Stomach (tissue), 9 donors: ENCODE results near the gene CALML4. TPM values are rescaled to one million over a fixed set of nuclear protein-coding genes. Genes with fewer than 3 reads are reported as not detected.

Experiments
- DNase-seq, 2 donors: peaks; one replicate each; pipeline versions ENCODE4 v3.0.0 to v3.0.0-alpha.2; 2013 to 2019
- H3K27ac ChIP-seq, 5 donors: fragments of 200-600 bp in 4 of 5; sonication (generic) in 4 of 5; one replicate each; pipeline ENCODE4 v1.5.1; 2013 to 2019; ENCODE audit warnings: mild to moderate bottlenecking in 1 of 5, moderate library complexity in 1 of 5
- H3K27me3 ChIP-seq, 3 donors: fragments of 200-600 bp; sonication (generic); one replicate each; pipeline ENCODE4 v1.5.1; 2017 to 2019; ENCODE audit warnings: mixed run types in 1 of 3
- H3K36me3 ChIP-seq, 4 donors: fragments of 200-600 bp; sonication (generic); 1 replicate in 3 of 4; 2 replicates in 1 of 4; pipeline ENCODE4 v1.5.1; 2016 to 2019
- H3K4me1 ChIP-seq, 4 donors: fragments of 200-600 bp; sonication (generic); one replicate each; pipeline ENCODE4 v1.5.1; 2016 to 2019
- H3K4me3 ChIP-seq, 4 donors: fragments of 200-600 bp; sonication (generic) in 3 of 4; one replicate each; pipeline ENCODE4 v1.5.1; 2016 to 2019; ENCODE audit warnings: mild to moderate bottlenecking in 1 of 4
- H3K9me3 ChIP-seq, 4 donors: fragments of 200-600 bp; sonication (generic); one replicate each; pipeline ENCODE4 v1.5.1; 2016 to 2019
- EP300 ChIP-seq: sonication (generic); formaldehyde crosslinking; IDR thresholded peaks from one replicate; pipeline ENCODE4 v1.6.1; 2017; ENCODE audit warnings: antibody characterized with exemption
- POLR2A ChIP-seq, 4 donors: fragments of 450-650 bp; IDR thresholded peaks; one replicate each; pipeline ENCODE4 v1.6.1; 2016; ENCODE audit warnings: antibody characterized with exemption in 4 of 4, control low read depth in 2 of 4, mild to moderate bottlenecking in 1 of 4, moderate library complexity in 1 of 4
- POLR2AphosphoS5 ChIP-seq, 3 donors: sonication (generic); formaldehyde crosslinking; IDR thresholded peaks; one replicate each; pipeline ENCODE4 v1.6.1; 2016; ENCODE audit warnings: antibody characterized with exemption in 3 of 3
- WGBS, 5 donors: extraction: QIAGEN DNeasy Blood & Tissue Kit in 3 of 5; methylation state at CpG; one replicate each; pipeline versions ENCODE4 v1.1.5 to v1.1.7; 2013 to 2018; 5-methylcytosine and 5-hydroxymethylcytosine counted together
- intact Hi-C: fragments of 100-400 bp; cut with DNase I; formaldehyde crosslinking; loops from one replicate; pipeline ENCODE4 v1.15.1; 2023; ENCODE audit warnings: low total_unique reads
- polyA plus RNA-seq, 3 donors: library from polyadenylated mRNA; stranded (reverse); fragments of 200-250 nt; gene quantifications; one replicate each; pipeline ENCODE4 v1.2.3, GENCODE V29; 2013
- total RNA-seq, 5 donors: library from RNA; depleted of rRNA; stranded (reverse); fragments of >200 nt; gene quantifications; one replicate each; pipeline versions ENCODE4 v1.1.0 to v1.2.3, GENCODE V29; 2014 to 2016
- TF ChIP-seq, protein P1 (sequence below), 7 experiments: fragments of 450-650 bp in 4 of 7; fragments of 200-600 bp in 3 of 7; sonication (generic) in 3 of 7; IDR thresholded peaks; one replicate each; pipeline ENCODE4 v1.5.1; 2016 to 2019; ENCODE audit warnings: antibody characterized with exemption in 7 of 7, control low read depth in 2 of 7, mild to moderate bottlenecking in 1 of 7
- donor health status: healthy with polysubstance abuse.
- donor health status: Bipolar disorder and iron deficiency.
- donor health status: healthy.

The CALML4 gene
- total and polyA plus RNA-seq, 8 donors: 7.6 to 24.3 (median 13.3) TPM

DNA sequence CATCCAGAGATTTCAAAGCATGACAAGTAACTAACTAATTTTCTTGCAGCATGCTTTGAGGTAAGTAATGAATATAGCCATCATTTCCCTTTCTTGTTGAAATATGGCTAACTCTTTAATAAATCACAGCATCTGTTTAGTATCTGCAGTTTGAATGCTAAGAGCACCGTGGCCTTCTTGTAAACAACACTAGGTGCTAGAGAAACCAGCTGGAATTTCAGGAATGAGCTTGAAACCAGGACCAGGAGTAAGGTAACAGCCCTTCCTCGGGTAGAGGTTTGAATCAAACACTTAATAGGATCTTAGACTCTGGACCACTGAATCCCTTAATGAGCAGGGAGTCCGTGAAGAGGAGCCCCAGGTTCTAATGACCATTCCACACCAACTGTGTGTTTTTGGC lies 13.6 kb downstream of the CALML4 start:
- DNase-seq: no peak
- TF ChIP-seq POLR2A (IDR thresholded peaks at IDR 0.05) (no peak), EP300 (no peak), POLR2AphosphoS5 (IDR thresholded peaks at IDR 0.05) (no peak)
- TF ChIP-seq, protein P1, sequence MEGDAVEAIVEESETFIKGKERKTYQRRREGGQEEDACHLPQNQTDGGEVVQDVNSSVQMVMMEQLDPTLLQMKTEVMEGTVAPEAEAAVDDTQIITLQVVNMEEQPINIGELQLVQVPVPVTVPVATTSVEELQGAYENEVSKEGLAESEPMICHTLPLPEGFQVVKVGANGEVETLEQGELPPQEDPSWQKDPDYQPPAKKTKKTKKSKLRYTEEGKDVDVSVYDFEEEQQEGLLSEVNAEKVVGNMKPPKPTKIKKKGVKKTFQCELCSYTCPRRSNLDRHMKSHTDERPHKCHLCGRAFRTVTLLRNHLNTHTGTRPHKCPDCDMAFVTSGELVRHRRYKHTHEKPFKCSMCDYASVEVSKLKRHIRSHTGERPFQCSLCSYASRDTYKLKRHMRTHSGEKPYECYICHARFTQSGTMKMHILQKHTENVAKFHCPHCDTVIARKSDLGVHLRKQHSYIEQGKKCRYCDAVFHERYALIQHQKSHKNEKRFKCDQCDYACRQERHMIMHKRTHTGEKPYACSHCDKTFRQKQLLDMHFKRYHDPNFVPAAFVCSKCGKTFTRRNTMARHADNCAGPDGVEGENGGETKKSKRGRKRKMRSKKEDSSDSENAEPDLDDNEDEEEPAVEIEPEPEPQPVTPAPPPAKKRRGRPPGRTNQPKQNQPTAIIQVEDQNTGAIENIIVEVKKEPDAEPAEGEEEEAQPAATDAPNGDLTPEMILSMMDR (IDR thresholded peaks at IDR 0.05): no peak
- Histone ChIP-seq H3K4me3 (no peak overlapping the region), H3K27me3 (no peaks in the 10 kb centered on the region), H3K36me3 (peaks cover 23 to 81% (median 49%) of the 10 kb centered on the region in 4 donors), H3K4me1 (peaks cover 6 to 46% (median 17%) of the 10 kb centered on the region in 4 donors), H3K27ac (peak overlapping the region in 1 of 5 donors; percentile 22), H3K9me3 (no peaks in the 10 kb centered on the region)
- intact Hi-C loops: no loop called here
- WGBS, 5 donors: 54 to 68% (median 60%) methylated on average over 3 of the region's 3 CpGs

DNA sequence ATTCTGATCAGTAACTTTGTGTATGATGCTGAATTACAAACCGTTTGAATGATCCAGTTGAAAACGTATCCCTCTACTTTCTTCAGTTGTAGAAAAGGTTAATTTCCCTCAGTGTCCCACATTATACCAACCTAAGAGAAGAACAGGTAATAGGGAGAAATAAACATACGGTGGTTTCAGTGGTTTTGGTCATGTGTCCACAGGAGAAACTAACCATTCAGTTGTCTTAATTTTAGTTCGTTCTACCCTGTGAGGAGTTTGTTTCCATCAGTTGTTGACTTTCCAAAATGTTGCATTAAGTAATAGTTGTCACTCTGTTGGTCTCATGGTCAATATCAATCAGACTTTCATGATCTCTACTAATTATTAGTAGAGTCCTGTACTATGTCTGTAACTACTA lies 15.1 kb downstream of the CALML4 start:
- no peak overlapping the region for H3K4me3 ChIP-seq
- TF ChIP-seq EP300: no peak
- no peak for TF ChIP-seq POLR2AphosphoS5 (IDR thresholded peaks at IDR 0.05)
- TF ChIP-seq, protein P1 (IDR thresholded peaks at IDR 0.05): no peak
- TF ChIP-seq POLR2A (IDR thresholded peaks at IDR 0.05): no peak
- no peak for DNase-seq
- peaks cover 23 to 78% (median 58%) of the 10 kb centered on the region in 4 donors for H3K36me3 ChIP-seq
- H3K27me3 ChIP-seq: no peaks in the 10 kb centered on the region
- peaks cover 6 to 51% (median 19%) of the 10 kb centered on the region in 4 donors for H3K4me1 ChIP-seq
- no peak overlapping the region for H3K27ac ChIP-seq
- WGBS, 5 donors: 86 to 94% (median 92%) methylated on average over 4 of the region's 4 CpGs
- intact Hi-C loops: no loop called here
- H3K9me3 ChIP-seq: no peaks in the 10 kb centered on the region

DNA sequence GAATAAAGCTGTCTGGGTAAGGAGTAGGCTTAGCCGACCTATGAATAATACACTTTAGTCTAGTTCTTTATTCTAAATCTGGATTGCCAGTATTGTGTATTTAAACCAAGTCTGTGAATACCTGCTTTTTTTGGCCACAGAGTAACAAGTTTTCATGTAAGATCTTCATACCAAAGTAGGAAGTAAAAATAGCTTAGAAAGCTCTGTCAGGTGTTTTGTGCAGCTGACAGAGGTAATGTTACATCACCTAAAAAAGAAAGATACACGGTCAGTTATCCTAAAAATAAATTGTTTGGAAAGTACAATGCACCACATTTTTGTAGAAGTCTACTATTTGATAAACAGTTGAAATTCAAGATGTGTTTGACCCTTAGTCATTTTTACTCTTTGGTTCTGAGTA lies 16.5 kb downstream of the CALML4 start:
- Histone ChIP-seq H3K4me1 (peaks cover 6 to 54% (median 19%) of the 10 kb centered on the region in 4 donors), H3K4me3 (no peak overlapping the region), H3K27me3 (no peaks in the 10 kb centered on the region), H3K9me3 (no peaks in the 10 kb centered on the region), H3K36me3 (peaks cover 19 to 88% (median 66%) of the 10 kb centered on the region in 4 donors), H3K27ac (peak overlapping the region in 3 of 5 donors; percentile 72 to 75 (median 74))
- intact Hi-C loops: no loop called here
- TF ChIP-seq POLR2AphosphoS5 (IDR thresholded peaks at IDR 0.05) (no peak), EP300 (no peak), POLR2A (IDR thresholded peaks at IDR 0.05) (no peak)
- TF ChIP-seq, protein P1 (IDR thresholded peaks at IDR 0.05): no peak
- DNase-seq: no peak
- WGBS, 5 donors: 83 to 89% (median 85%) methylated on average over 2 of the region's 2 CpGs

DNA sequence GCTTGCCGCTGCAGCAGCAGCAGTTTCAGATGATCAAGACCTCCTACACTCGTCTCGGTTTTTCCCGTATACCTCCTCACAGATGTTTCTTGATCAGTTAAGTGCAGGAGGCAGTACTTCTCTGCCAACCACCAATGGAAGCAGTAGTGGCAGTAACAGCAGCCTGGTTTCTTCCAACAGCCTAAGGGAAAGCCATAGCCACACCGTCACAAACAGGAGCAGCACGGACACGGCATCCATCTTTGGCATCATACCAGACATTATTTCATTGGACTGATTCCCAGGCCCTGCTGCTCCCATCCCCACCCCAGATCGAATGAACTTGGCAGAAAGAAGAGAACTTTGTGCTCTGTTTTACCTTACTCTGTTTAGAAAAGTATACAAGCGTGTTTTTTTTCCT lies 17.6 kb downstream of the CALML4 start:
- Histone ChIP-seq H3K9me3 (no peaks in the 10 kb centered on the region), H3K4me3 (peak overlapping the region in 1 of 4 donors; percentile 7), H3K4me1 (peaks cover 6 to 51% (median 19%) of the 10 kb centered on the region in 4 donors), H3K27ac (peak overlapping the region; percentile 47 to 75 (median 72)), H3K36me3 (peaks cover 12 to 88% (median 66%) of the 10 kb centered on the region in 4 donors), H3K27me3 (no peaks in the 10 kb centered on the region)
- intact Hi-C loops: no loop called here
- peak; percentile 68 to 80 for DNase-seq
- whole genome bisulfite sequencing, 5 donors: 22 to 36% (median 29%) methylated on average over 9 of the region's 9 CpGs
- TF ChIP-seq, protein P1 (IDR thresholded peaks at IDR 0.05): no peak
- TF ChIP-seq POLR2AphosphoS5 (IDR thresholded peaks at IDR 0.05): peak; percentile 3 to 62 (median 18)
